Stomach (tissue), 4 donors: ENCODE results near the gene MAP7.

ENCODE experiments used
- EP300 ChIP-seq: sonication (generic); formaldehyde crosslinking; IDR thresholded peaks from one replicate; pipeline ENCODE4 v1.6.1; 2017; ENCODE audit warnings: antibody characterized with exemption
- POLR2A ChIP-seq, 4 donors: fragments of 450-650 bp; IDR thresholded peaks; one replicate each; pipeline ENCODE4 v1.6.1; 2016; ENCODE audit warnings: antibody characterized with exemption in 4 of 4, control low read depth in 2 of 4, mild to moderate bottlenecking in 1 of 4, moderate library complexity in 1 of 4
- POLR2AphosphoS5 ChIP-seq, 3 donors: sonication (generic); formaldehyde crosslinking; IDR thresholded peaks; one replicate each; pipeline ENCODE4 v1.6.1; 2016; ENCODE audit warnings: antibody characterized with exemption in 3 of 3
- TF ChIP-seq, protein P1 (sequence below), 7 experiments: fragments of 450-650 bp in 4 of 7; fragments of 200-600 bp in 3 of 7; sonication (generic) in 3 of 7; IDR thresholded peaks; one replicate each; pipeline ENCODE4 v1.5.1; 2016 to 2019; ENCODE audit warnings: antibody characterized with exemption in 7 of 7, control low read depth in 2 of 7, mild to moderate bottlenecking in 1 of 7

GRCh38 chr6:136547871-136548270 lies 2.4 kb downstream of the MAP7 start:
- TF ChIP-seq POLR2A (IDR thresholded peaks at IDR 0.05) (no peak), EP300 (no peak), POLR2AphosphoS5 (IDR thresholded peaks at IDR 0.05) (no peak)
- TF ChIP-seq, protein P1, sequence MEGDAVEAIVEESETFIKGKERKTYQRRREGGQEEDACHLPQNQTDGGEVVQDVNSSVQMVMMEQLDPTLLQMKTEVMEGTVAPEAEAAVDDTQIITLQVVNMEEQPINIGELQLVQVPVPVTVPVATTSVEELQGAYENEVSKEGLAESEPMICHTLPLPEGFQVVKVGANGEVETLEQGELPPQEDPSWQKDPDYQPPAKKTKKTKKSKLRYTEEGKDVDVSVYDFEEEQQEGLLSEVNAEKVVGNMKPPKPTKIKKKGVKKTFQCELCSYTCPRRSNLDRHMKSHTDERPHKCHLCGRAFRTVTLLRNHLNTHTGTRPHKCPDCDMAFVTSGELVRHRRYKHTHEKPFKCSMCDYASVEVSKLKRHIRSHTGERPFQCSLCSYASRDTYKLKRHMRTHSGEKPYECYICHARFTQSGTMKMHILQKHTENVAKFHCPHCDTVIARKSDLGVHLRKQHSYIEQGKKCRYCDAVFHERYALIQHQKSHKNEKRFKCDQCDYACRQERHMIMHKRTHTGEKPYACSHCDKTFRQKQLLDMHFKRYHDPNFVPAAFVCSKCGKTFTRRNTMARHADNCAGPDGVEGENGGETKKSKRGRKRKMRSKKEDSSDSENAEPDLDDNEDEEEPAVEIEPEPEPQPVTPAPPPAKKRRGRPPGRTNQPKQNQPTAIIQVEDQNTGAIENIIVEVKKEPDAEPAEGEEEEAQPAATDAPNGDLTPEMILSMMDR (IDR thresholded peaks at IDR 0.05) = no peak
